Urinary bladder (tissue), 4 donors: ENCODE measurements around the gene PDCD4. TPM values are rescaled to one million over a fixed set of nuclear protein-coding genes. Genes with fewer than 3 reads are reported as not detected.

ENCODE experiments used
- DNase-seq: peaks from one replicate; pipeline ENCODE4 v3.0.0-alpha.2; 2015; ENCODE audit errors: extremely low spot score
- H3K27ac ChIP-seq: one replicate; pipeline ENCODE4 v1.5.1; 2013; ENCODE audit warnings: low read depth, mild to moderate bottlenecking, moderate library complexity
- H3K36me3 ChIP-seq: one replicate; pipeline ENCODE4 v1.6.1; 2013; ENCODE audit warnings: mild to moderate bottlenecking, moderate library complexity; ENCODE audit not compliant: insufficient read depth
- H3K4me1 ChIP-seq: one replicate; pipeline ENCODE4 v1.6.1; 2013; ENCODE audit warnings: mild to moderate bottlenecking, moderate library complexity; ENCODE audit not compliant: insufficient read depth
- H3K4me3 ChIP-seq: one replicate; pipeline ENCODE4 v1.5.1; 2013; ENCODE audit warnings: low read depth, low read length
- WGBS: extraction: QIAGEN DNeasy Blood & Tissue Kit; methylation state at CpG from one replicate; pipeline ENCODE4 v1.1.7; 2013; 5-methylcytosine and 5-hydroxymethylcytosine counted together
- polyA plus RNA-seq: library from polyadenylated mRNA; stranded (reverse); fragments of 200-250 nt; gene quantifications from one replicate; pipeline ENCODE4 v1.2.3, GENCODE V29; 2013
- total RNA-seq: library from RNA; depleted of rRNA; stranded (reverse); fragments of >200 nt; gene quantifications from one replicate; pipeline ENCODE4 v1.2.3, GENCODE V29; 2014
- donor health status: healthy with polysubstance abuse.
- donor health status: healthy.

The PDCD4 gene
- total and polyA plus RNA-seq, 2 donors = 81.0 to 148 TPM

DNA sequence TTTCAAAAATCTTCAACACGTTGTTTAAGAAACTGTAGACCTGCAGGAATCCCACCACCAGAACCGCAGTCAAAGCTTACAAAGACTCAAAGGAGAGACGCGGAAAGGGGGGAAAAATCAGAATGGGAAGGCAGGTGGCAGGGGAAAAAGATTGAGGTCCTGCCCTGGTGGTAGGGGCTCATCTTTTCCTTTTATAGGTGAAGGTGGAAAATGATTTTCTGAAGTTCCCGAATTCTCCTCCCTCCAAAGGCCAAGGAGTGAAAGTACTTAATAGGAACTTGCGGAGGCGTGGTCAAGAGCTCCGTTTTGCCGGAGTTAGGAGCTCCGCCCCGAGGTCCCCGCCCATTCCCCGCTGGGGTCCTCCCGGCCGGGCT, 46.5 kb downstream of the PDCD4 start:
- DNase-seq = peak; percentile 89
- Histone ChIP-seq H3K4me1 (no peaks in the 10 kb centered on the region), H3K36me3 (no peaks in the 10 kb centered on the region), H3K27ac (peak overlapping the region; percentile 99), H3K4me3 (peak overlapping the region; percentile 72)
- under 1% methylated on average over 15 of the region's 15 CpGs for WGBS

DNA sequence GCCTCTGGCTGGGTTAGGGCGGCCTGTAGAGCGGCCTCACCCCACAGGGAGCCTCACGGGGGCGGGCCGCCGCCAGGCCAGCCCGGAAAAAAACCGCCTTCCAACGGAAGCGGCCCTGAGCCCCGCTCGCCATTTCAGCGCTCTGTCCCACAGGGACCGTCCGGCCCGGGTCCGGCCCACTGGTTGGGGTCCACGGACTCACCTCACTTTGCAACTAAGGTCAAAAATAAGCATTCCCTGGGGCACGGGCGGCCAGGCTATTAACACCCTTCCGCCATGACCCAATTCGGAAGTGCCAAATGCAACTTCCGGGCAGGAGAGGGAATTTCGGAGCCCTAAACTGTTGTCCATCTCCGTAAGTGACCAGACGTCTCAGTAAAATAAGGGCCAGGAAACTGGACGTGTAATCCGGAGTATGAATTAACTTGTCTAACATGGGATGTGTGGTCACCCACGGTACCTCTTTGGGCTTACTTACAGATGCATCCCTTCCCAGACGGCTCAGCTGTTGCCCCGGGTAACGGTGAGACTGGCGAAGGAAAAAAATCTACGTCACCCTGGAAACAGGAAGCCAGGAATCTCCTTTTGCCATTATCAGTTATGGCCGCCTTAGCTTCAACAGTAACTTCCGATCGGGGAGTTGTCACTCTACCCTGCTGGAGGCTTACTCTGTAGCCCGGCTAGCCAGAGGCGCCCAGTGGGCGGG, 47.1 kb downstream of the PDCD4 start, which contains the start of gene BBIP1:
BBIP1 (minus strand) TSS at position 538 of the 706 bp plus-strand sequence. CDS start 1,023 bp downstream, outside the sequence.
- WGBS = under 1% methylated on average over 40 of the region's 40 CpGs
- H3K4me1 ChIP-seq = no peaks in the 10 kb centered on the region
- DNase-seq = peak; percentile 99

DNA sequence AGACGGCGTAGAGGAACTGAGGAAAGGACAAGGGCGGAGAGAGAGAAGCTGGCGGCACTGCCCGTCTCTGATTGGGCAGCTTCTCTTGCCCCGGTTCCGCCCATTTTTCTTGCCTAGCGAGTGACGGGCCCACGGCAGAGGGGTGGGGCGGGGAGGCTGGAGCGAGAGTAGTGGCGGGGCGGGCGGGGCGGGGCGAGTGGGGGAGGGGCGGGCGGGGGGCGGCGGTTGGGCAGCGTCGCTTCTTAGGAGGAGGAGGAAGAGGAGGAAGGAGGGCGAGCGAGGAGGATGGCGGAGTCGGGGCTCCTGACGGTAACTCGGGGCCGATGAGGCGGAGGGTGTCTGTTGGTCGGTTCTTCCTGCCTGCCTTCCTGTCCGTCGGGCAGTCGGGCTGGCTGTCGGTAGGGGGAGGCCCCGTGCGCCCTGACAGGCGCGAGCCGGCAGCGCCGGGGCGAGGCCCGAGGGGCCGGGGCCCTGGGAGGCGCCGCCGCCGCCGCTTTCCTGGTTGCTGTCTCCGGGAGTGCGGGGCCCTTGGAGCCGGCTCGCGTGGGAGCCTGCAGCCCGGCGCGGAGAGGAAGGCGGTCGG, 47.7 kb downstream of the PDCD4 start, which contains the start of gene SHOC2:
SHOC2 (plus strand) TSS at position 256 of the 583 bp plus-strand sequence. CDS start 44,755 bp downstream, outside the sequence.
- no peak for DNase-seq
- peaks cover 1% of the 10 kb centered on the region for H3K4me1 ChIP-seq
- no peaks in the 10 kb centered on the region for H3K36me3 ChIP-seq
- under 1% methylated on average over 53 of the region's 61 CpGs for WGBS
- H3K4me3 ChIP-seq = peak within 1 kb of the TSS; percentile 95
- H3K27ac ChIP-seq = peak within 1 kb of the TSS; percentile 99

More for the DNA sequence above, 47.1 kb downstream of the PDCD4 start, which contains the start of gene BBIP1:
- H3K36me3 ChIP-seq = no peaks in the 10 kb centered on the region
- H3K4me3 ChIP-seq = peak within 1 kb of the TSS; percentile 95
- peak within 1 kb of the TSS; percentile 99 for H3K27ac ChIP-seq

DNA sequence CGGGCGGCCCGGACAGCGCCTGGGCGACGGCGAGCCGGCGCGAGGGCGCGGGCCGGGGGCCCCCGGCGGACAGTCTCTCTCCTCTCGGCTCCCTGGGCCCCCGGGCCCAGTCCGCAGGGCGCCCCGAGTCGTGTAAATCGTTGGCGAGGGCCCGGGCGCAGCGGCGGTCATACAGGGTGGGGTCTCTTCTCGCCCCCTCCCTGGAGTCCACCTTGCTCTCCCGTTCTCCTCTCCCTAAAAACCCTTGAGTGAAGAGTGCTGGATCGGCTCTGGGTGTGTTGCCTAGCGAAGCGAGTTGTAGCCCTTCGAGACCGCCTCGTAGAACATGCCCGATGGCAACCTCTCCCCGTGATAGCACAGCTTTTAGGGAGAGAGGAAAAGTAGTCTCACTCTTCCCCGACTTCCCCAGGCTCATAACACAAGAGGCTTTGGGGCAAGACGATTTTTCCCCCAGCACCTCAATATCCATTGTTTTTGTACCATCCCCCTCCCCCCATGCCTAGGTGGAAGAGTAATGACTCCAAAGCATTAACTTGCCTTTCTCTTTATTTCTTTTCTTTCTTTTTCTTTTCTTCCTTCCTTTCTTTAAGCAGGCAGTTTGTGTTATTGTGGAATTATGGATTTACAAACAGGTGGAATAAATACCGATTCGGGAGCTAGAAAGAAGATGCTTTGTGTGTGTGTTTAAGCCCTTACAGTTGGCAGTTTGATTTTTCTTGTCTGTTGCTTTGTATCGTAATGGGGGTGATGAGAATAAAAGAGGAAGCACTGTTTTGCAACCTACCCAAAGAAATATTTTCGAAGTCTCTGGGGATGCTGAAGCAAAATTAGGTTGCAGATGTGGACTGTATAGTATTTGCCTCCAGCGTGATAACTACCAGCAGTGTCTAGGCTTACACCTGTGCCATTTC, 48.5 kb downstream of the PDCD4 start:
- H3K27ac ChIP-seq = peak overlapping the region; percentile 98
- H3K4me3 ChIP-seq = peak overlapping the region; percentile 95
- peaks cover 1% of the 10 kb centered on the region for H3K4me1 ChIP-seq
- no peaks in the 10 kb centered on the region for H3K36me3 ChIP-seq
- under 1% methylated on average over 44 of the region's 44 CpGs for WGBS
- DNase-seq = peak; percentile 20

DNA sequence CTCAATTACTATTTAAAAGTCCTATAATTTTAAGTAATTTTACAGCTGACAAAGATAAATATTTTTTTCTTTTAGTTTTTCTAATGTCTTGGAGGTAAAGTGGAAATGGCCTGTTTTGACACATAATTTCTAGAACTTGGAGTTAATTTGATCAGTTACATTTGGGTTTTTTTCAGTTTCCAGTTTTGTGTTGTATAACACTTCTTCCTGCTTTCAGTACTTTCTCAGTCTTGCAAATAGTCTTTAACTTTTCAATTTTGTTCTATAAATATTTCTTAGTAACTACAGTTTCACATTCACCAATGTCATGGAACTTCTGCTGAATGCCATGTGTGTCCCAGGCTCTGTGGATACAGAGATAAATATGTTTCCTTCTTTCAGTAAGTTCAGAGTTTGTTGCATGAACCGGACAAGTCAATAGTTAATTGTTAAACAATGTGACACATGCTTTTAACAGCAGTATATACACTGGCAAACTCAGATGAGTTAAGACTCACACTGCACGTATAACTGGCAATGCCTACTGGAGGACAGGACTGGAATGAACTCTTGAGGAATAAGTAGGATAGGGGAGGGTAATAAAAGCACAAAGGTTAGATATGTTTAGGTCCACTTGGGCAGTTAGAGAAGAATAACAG, 52.2 kb downstream of the PDCD4 start:
- H3K4me1 ChIP-seq = peaks cover 1% of the 10 kb centered on the region
- H3K36me3 ChIP-seq = no peaks in the 10 kb centered on the region
- WGBS = 59% methylated on average over 2 of the region's 2 CpGs
- DNase-seq = no peak
- no peak overlapping the region for H3K4me3 ChIP-seq
- H3K27ac ChIP-seq = no peak overlapping the region

DNA sequence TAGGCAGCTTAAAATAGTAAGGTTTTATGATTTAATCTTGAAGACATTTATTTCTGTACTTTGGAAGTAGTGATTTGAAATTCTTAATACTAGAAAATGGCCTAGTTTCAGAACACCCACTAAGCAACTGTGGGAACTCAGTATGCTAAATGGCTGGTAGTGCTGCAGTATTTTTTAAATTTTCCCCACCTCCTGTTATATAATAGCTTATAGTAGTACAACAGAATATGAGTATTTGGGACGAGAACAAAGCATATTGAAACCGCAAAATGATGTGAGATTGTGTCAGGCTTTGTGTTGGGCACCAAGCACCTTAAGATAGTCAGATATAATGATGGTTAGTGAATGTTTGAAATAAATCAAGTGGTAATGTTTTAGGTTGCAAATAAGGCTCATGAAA, 55.7 kb downstream of the PDCD4 start:
- no peaks in the 10 kb centered on the region for H3K36me3 ChIP-seq
- H3K4me3 ChIP-seq = no peak overlapping the region
- 97% methylated on average over 2 of the region's 2 CpGs for WGBS
- no peak for DNase-seq
- H3K27ac ChIP-seq = no peak overlapping the region
- peaks cover 3% of the 10 kb centered on the region for H3K4me1 ChIP-seq

DNA sequence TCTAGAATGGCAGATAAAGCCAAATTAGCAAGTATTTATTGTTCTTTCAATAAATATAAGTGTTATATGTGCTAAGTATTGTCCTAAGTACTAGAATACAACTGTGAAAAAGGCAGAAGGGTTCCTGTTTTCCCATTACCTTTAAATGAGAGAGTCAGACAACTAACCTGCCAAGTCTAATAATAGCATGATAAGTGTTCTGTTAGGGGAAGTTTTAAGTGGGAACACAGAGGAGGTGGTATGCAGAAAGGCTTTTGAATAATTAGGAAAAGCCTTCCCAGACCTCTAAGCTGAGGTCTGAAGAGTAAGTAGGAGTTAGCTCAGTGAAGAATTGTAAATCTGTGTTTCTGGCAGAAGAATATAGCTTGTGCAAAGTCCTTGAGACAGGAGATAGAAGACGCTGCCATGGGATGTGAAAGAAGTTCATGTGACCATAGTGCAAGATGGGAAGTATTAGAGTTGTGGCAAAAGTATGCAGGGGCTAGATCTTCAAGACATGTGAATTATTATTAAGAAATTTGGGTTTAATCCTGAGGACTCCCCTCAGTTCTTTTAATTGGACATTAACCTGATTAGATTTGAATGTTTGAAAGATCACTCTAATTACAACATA, 60.1 kb downstream of the PDCD4 start:
- no peak for DNase-seq
- no peak overlapping the region for H3K4me3 ChIP-seq
- no peaks in the 10 kb centered on the region for H3K36me3 ChIP-seq
- no peak overlapping the region for H3K27ac ChIP-seq
- H3K4me1 ChIP-seq = peaks cover 2% of the 10 kb centered on the region
- WGBS = 55% methylated on average over 1 of the region's 1 CpG

DNA sequence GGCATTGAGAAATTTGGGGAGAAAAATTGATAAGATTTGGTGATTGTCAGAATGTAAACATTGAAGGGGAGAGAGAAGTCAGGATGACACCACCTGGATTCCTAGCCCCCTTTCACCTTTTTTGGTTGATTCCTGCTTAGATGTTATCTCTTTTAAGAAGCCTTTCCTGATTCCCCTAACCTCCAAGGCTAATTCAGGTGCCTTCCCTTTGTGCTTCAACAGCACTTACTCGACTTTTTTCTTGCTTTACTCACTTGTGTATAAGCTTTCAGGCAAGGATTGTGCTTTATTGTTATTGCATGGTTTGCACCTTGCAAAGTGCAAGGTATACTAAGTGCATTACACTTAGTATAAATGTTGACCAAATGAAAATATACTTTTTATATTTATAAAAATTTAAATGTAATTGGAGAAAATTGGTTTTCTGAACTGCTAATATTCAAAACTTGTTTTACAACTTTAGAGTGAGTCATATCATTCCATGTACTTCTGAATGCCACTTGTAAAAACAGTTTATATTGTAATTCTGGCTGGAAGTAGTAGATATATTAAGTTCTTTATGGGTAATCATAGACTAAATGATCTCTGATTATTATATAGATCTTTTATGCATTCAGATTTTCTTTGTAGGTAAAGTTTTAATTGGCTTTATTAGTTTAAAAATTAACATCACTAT, 60.9 kb downstream of the PDCD4 start:
- WGBS = 46% methylated on average over 1 of the region's 1 CpG
- no peaks in the 10 kb centered on the region for H3K36me3 ChIP-seq

DNA sequence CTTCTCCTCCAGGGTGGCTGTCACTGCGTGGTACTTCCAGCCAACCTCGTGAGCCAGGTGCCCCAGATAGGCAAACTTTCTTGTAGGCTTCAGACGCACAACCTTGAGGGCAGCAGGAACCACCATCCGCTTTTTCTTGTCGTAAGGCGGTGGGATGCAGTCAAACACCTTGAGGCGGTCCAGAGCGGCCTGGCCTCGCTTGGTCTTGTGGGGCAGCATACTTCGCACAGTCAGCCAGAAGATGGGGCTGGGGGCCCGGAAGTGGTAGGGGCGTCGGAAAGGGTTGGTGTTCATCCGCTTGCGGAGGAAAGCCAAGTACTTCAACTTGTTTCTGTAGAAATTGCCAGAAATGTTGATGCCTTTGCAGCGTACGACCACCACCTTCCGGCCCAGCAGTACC, 65.0 kb downstream of the PDCD4 start:
- Histone ChIP-seq H3K4me1 (peaks cover 2% of the 10 kb centered on the region), H3K36me3 (no peaks in the 10 kb centered on the region), H3K4me3 (no peak overlapping the region), H3K27ac (no peak overlapping the region)
- no peak for DNase-seq
- WGBS = 98% methylated on average over 18 of the region's 18 CpGs

More for the DNA sequence above, 60.9 kb downstream of the PDCD4 start:
- no peak for DNase-seq
- Histone ChIP-seq H3K27ac (no peak overlapping the region), H3K4me3 (no peak overlapping the region), H3K4me1 (peaks cover 2% of the 10 kb centered on the region)

DNA sequence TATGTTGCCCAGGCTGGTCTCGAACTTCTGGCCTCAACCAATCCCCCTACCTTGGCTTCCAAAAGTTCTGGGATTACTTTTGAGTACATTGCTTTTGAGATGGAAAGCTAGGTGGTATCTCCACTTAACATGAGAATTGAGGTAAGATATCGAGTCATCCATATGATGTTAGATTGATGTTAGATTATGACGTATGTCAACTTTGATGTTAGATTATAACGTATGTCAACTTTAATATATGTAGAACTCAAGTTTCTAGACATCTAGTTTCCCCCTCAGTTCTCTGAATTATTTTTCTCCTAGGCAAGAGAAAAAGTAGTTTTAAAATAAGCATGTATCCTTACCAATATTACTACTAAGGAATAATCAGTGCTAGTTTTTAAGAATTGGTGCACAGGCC, 67.7 kb downstream of the PDCD4 start:
- H3K27ac ChIP-seq = no peak overlapping the region
- no peaks in the 10 kb centered on the region for H3K36me3 ChIP-seq
- H3K4me3 ChIP-seq = no peak overlapping the region
- 93% methylated on average over 4 of the region's 4 CpGs for WGBS
- DNase-seq = no peak
- no peaks in the 10 kb centered on the region for H3K4me1 ChIP-seq

DNA sequence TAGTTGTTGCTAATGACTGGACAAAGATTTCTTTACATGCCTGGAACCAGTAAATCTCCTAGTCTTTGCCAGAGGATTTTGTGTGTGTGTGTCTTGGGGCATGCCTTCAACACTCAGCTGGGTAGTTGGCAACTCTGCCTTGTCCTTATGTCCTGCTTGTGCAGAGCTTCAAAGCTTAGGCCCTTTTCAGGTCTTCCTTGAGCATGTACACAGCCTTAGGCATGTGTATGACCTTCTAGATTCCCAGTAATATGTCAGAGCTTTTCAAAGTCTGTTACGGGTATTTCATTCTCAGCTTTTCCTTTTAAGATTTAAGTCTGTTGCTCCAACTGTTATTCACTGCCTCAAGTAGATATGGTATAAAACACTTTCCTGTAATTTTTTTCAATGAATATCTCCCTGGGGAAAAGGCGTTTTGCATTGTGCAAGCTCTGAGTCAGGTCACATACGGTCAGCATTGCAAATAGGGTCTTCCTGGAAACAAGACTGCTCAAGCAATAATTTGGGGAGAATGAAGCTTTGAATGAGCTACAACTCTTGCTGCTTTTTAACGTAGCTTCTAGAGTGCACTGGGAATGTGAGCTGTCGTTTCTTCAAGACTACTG, 73.2 kb downstream of the PDCD4 start:
- DNase-seq = no peak
- WGBS = 76% methylated on average over 5 of the region's 5 CpGs
- H3K4me3 ChIP-seq = no peak overlapping the region
- H3K36me3 ChIP-seq = no peaks in the 10 kb centered on the region
- H3K27ac ChIP-seq = no peak overlapping the region
- H3K4me1 ChIP-seq = no peaks in the 10 kb centered on the region

DNA sequence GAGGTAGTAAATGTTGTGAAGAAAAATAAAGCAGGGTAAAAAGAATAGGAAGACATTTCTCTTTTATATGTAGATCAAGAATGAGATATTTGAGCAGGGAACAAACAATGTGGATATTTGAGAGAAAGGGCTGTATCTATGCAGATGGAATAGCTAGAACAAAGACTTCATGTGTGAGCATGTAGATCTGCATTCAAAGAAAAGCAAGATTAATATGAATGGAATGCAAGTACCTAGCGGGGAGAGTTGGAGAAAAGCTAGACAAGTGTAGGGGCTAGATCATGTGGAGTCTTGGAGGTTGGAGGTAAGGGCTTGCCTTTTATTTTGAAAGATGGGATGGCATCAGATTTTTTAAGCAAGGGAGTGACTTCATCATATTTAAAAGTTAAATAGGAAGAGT, 74.8 kb downstream of the PDCD4 start:
- Histone ChIP-seq H3K36me3 (peaks cover 1% of the 10 kb centered on the region), H3K4me3 (no peak overlapping the region), H3K4me1 (no peaks in the 10 kb centered on the region), H3K27ac (no peak overlapping the region)
- no peak for DNase-seq
- WGBS = 95% methylated on average over 1 of the region's 1 CpG
